ENCODE measurements around the gene MT1A. TPM values are rescaled to one million over a fixed set of nuclear protein-coding genes. Genes with fewer than 3 reads are reported as not detected.

The MT1A gene
- polyA plus RNA-seq, 1 experiment = not detected

DNA sequence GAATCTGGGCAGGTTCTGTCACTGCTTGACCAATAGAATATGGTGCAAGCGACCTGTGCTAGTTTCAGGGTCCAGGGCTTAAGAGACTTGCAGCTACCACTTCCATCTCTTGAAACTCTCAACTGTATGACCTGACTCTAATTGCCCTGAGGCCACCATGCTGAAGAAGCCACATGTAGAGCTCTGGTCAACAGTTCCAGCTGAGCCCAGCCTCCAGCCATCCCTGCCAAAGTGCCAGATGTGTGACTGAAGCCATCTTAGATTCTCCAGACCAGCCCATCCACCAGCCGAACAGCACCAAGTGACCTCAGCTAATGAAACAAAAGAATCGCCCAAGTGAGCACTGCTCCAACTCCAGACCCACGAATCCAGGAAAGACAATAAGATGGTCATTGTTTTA is 33.5 kb upstream of the MT1A start:
- ChIA-PET POLR2A (no interaction called here), CTCF (interaction anchor here (1.2 to 7.8 kb wide), 5 partner anchors 20 to 97 kb away, joined by 3 to 100 read pairs (median 20); partner anchors contain the start of gene MT1E)
- Histone ChIP-seq H3K36me3 (ENCODE audit: control insufficient read depth, insufficient read depth, low read length) (no peaks in the 10 kb centered on the region), H3K4me3 (ENCODE audit: low read depth, low read length) (no peak overlapping the region), H3K27me3 (ENCODE audit: control insufficient read depth, insufficient read depth, low read length) (no peaks in the 10 kb centered on the region; the same call in 1 of the 2 replicates)
- no peak for DNase-seq (ENCODE audit: low read depth)
- TF ChIP-seq, protein P1, sequence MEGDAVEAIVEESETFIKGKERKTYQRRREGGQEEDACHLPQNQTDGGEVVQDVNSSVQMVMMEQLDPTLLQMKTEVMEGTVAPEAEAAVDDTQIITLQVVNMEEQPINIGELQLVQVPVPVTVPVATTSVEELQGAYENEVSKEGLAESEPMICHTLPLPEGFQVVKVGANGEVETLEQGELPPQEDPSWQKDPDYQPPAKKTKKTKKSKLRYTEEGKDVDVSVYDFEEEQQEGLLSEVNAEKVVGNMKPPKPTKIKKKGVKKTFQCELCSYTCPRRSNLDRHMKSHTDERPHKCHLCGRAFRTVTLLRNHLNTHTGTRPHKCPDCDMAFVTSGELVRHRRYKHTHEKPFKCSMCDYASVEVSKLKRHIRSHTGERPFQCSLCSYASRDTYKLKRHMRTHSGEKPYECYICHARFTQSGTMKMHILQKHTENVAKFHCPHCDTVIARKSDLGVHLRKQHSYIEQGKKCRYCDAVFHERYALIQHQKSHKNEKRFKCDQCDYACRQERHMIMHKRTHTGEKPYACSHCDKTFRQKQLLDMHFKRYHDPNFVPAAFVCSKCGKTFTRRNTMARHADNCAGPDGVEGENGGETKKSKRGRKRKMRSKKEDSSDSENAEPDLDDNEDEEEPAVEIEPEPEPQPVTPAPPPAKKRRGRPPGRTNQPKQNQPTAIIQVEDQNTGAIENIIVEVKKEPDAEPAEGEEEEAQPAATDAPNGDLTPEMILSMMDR (IDR thresholded peaks at IDR 0.05; ENCODE audit: insufficient read depth, low read depth, low read length) = no peak

DNA sequence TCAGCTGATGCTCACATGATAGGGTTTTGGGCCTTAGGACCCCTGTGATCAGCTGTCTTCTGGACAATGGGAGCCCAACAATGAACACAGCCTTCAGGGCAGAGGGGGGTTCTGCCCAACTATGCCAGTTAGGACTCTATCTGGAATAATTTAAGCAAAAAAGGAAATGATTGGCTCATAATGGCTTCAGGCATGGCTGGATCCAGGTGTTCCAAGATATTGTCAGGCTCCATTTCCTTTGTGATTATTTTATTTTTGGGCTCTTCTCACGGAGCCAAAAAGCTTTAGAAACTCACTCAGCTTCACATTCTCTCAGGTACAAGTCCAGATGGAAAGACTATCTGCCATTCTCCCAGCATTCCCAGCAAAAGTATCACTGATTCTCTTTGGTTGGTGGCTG is 33.0 kb upstream of the MT1A start:
- POLR2A ChIA-PET = no interaction called here
- Histone ChIP-seq H3K4me3 (ENCODE audit: low read depth, low read length) (no peak overlapping the region), H3K36me3 (ENCODE audit: control insufficient read depth, insufficient read depth, low read length) (no peaks in the 10 kb centered on the region), H3K27me3 (ENCODE audit: control insufficient read depth, insufficient read depth, low read length) (no peaks in the 10 kb centered on the region; the same call in 1 of the 2 replicates)
- DNase-seq (ENCODE audit: low read depth) = no peak
- TF ChIP-seq, protein P1 (IDR thresholded peaks at IDR 0.05; ENCODE audit: insufficient read depth, low read depth, low read length) = no peak
- CTCF ChIA-PET = interaction anchor here (1.2 to 7.8 kb wide), 5 partner anchors 20 to 97 kb away, joined by 3 to 100 read pairs (median 20); partner anchors contain the start of gene MT1E

DNA sequence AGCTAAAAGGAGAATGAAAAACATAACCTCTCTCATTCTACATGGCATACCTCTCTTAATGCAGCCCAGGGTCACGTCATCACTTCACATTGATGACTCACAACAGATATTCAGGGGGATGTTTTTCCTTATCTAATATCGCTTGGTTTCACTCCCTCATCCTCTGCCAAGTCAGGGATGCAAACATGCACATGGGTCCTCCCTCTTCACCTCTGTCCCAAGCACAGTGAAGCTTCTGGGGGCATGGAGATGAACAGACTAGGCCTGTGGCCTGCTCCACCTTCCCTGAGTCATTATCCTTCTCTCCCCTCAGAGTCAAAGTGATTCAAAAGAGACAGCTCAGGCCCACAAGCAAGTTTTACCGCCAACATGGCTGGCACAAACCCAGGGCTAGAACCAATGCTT is 32.4 kb upstream of the MT1A start:
- POLR2A ChIA-PET = interaction anchor here (0.9 kb wide), 2 partner anchors 12 to 21 kb away, joined by 3 to 4 read pairs; no protein-coding TSS in a partner anchor
- Histone ChIP-seq H3K36me3 (ENCODE audit: control insufficient read depth, insufficient read depth, low read length) (no peaks in the 10 kb centered on the region), H3K4me3 (ENCODE audit: low read depth, low read length) (no peak overlapping the region), H3K27me3 (ENCODE audit: control insufficient read depth, insufficient read depth, low read length) (no peaks in the 10 kb centered on the region; the same call in 1 of the 2 replicates)
- DNase-seq (ENCODE audit: low read depth) = no peak
- TF ChIP-seq, protein P1 (IDR thresholded peaks at IDR 0.05; ENCODE audit: insufficient read depth, low read depth, low read length) = no peak
- CTCF ChIA-PET = interaction anchor here (1.2 to 7.8 kb wide), 7 partner anchors 17 to 96 kb away, joined by 3 to 100 read pairs (median 4); partner anchors contain the start of gene MT1E

DNA sequence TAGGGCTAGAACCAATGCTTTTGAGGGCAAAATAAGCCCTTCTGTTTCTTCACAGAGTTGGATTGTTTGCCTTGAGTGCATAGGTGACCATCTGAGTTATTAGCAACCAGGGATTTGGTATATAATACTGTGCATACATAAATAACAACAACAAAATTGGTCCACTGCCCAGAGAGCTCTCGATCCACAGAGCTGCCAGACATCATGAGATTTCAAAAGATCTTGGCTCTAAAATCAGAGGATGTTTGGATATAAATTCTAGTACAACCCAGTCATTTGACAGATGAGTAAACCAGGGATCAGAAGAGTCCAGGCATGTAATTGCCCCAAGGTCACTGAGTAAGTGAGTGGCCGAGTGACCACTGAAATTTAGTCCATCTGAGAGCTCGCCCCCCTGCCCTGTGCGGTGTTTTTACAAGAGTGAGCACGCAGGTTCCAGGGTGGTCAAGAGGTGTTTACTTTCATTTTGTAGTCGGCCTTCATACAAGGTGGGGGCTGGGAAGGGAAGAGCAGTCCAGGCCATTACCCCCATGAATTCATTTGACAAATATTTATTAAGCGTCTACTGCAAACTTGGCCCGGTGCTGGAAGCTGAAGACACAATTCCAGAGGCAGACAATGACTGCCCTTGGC is 31.9 kb upstream of the MT1A start:
- Histone ChIP-seq H3K27me3 (ENCODE audit: control insufficient read depth, insufficient read depth, low read length) (no peaks in the 10 kb centered on the region), H3K36me3 (ENCODE audit: control insufficient read depth, insufficient read depth, low read length) (no peaks in the 10 kb centered on the region), H3K4me3 (ENCODE audit: low read depth, low read length) (peak overlapping the region; percentile 8)
- ChIA-PET CTCF (interaction anchor here (1.1 to 7.8 kb wide), 6 partner anchors 17 to 96 kb away, joined by 3 to 100 read pairs (median 12); partner anchors contain the start of gene MT1E), POLR2A (interaction anchor here (0.9 to 1.0 kb wide), 3 partner anchors 12 to 21 kb away, joined by 3 to 9 read pairs (median 4); partner anchors contain the start of gene MT1E)
- TF ChIP-seq, protein P1 (IDR thresholded peaks at IDR 0.05; ENCODE audit: insufficient read depth, low read depth, low read length) = no peak
- DNase-seq (ENCODE audit: low read depth) = peak; percentile 76

DNA sequence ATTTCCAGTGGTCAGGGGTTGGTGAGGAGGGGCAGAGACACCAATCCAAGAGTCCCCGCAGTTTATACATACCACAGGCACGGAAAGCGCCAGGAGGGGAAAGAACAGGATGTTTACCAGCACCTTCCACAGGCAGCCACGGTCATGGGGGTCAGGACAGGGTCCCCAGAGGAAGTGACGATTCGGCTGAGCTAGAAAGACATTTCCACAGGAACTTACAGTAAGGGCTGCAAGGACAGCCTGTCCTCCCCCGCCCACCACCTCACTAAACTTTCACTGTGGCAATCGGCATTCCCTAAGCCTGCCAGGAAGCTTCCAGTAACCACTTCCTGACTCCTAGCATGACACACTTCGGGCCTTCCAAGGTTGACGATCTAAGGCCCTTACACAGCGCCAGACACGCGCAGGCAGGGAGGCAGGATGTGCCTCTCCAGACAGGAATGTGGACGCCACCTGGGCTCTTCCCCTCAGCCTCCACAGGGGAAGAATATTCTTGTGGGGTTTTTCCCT is 31.3 kb upstream of the MT1A start:
- Histone ChIP-seq H3K4me3 (ENCODE audit: low read depth, low read length) (peak overlapping the region; percentile 8), H3K36me3 (ENCODE audit: control insufficient read depth, insufficient read depth, low read length) (no peaks in the 10 kb centered on the region), H3K27me3 (ENCODE audit: control insufficient read depth, insufficient read depth, low read length) (no peaks in the 10 kb centered on the region)
- TF ChIP-seq, protein P1 (IDR thresholded peaks at IDR 0.05; ENCODE audit: insufficient read depth, low read depth, low read length) = no peak
- ChIA-PET POLR2A (interaction anchor here (0.9 to 1.0 kb wide), 2 partner anchors 11 to 19 kb away, joined by 4 to 9 read pairs; partner anchors contain the start of gene MT1E), CTCF (interaction anchor here (1.1 to 7.8 kb wide), 5 partner anchors 16 to 95 kb away, joined by 3 to 100 read pairs (median 3); partner anchors contain the start of gene MT1E)
- peak; percentile 96 for DNase-seq (ENCODE audit: low read depth)
